NOMO-1 (cell line): Measurements from ENCODE around the gene ADAM10.
"Not testable (repeated sequence)": the region's sequence is repeated elsewhere in the genome, so short reads cannot be mapped to it uniquely, and the experiment has no call there.

Experiments
- DNase-seq, 2 experiments: peaks; one replicate each; lab custom pipeline; 2025; ENCODE audit not compliant: unreplicated experiment in 2 of 2; lab: John Stamatoyannopoulos, UW

Gene ADAM10

GRCh38 chr15:58620268-58620667 lies 129.2 kb downstream of the ADAM10 start:
- not testable (repeated sequence) for DNase-seq

GRCh38 chr15:58616171-58616570 lies 133.3 kb downstream of the ADAM10 start:
- DNase-seq, result no peak

DNA sequence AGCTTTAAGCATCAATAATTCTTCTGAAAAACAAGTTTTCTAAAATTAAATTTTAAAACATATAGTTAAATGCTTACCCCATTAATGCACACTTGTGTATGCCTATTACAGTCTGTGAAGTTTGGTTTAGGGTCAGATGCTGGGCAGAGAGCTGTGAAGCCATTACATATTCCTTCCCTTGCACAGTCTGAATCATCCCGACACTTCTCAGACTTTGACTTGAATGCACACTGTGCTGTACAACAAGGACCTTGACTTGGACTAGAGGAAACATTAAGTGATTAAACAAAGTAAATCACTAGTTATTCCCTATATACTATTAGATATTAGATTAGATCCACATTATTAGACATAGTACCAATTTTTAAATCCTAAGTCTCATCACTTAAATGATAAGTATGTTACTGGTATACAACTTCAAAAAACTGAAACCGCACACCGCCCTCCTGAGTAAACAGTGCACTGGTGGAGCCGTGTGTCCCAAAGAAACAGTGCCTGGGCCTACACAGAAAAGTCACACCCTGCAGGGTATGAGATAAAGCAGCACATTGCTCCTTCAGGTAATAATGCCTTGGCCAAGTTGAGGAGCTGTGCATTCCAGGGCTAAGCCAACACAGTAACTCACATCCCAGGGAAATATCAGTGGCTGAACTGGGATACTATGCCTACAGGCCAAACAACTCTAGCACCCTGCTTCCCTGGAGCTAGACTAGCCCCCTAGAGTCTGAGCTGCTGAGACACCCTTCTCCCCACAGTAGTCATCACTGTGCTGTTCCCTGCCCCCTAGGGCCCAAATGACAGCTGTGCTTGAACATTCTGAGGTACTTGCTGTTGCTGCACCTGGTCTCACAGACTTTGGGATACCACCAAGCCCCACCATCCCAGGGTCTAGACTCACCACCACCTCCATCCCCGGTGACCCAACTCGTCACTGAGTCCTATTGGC lies 137.5 kb downstream of the ADAM10 start:
- DNase-seq, result no peak

DNA sequence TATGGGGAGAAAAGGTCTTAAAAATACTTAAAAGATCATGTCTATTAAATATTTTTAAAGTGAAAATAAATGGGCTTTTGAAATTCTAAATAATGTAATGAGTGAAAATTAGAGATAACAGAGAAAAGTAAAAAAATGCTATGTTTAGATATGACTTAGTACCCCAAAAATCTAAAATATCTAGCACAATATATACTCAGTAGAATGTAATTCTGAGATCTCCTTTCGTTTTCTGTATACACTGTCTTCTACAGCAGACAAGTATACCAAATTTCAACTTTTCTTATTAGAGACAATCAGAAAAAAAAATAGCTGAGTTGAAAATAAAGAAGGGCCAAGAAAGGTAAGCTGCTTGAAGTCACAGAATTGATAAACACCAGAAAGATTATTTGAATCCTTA lies 140.8 kb downstream of the ADAM10 start:
- DNase-seq, result no peak

DNA sequence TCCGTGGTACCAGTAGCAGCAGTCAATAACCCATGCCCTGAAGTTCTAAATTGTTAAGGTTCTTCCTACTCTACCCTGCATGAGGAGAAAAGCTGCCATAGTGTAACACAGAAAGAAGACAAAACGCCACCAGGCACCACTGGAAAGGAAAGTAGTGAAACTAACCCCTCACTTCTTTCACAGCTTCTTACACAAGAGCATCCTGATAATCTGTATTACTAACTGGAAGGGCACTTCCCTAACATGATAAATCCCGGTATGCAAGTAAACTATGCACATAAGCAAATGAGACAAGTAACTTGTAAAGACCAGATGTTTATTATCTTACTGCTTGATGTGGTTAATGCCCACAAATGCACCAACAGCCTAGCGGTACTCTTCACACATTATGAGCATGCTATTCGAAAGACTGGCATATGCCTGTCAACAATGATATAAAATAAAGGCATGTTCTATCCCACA lies 141.3 kb downstream of the ADAM10 start:
- DNase-seq, result no peak

DNA sequence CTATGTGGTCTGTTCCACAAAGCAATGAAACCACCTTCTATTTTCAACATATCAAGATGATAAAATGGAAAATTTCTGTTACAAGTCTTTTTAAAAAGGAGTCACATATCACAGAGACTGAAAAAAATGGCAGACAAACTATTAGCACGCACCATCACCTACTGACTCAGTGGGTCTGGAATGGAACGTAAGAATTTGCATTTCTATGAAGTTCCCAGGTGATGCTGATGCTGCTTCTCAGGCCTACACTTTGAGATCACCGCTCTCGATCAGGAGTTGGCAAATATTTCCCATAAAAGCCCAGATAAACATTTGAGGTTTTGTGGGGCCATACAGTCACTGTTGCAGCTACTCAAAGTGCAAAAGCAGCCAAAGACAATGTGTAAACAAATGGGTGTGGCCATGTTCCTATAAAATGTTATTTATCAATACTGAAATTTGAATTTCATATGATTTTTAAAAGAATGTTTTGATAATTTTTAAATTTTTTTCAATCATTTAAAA lies 142.9 kb downstream of the ADAM10 start:
- DNase-seq, result no peak

DNA sequence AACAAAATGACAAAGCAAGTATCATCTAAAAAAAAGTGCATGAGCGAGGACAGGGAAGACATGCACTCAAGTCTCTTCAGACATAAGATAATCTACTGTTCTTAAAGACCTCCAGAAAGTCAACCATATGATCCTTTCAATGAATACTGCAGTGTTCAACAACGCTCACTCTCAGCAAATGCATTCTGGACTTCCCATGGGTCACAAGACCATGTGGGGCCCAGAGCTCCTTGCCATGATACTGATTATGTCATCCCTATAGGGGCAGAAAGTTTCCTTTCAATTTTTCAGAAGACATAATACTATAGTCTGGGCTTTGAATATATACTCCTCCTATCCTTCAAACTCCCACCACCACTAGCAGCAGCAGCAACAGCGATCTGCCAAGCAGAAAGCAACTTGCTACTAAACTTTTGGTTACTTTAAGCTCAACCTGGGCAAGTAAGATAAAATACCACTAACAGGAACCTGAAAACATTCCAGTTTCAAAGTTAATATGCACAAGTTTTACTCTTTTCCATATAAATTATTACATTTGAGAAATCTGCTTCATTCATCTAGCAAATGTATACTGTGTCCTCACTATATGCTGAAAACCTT lies 143.5 kb downstream of the ADAM10 start:
- no peak for DNase-seq

DNA sequence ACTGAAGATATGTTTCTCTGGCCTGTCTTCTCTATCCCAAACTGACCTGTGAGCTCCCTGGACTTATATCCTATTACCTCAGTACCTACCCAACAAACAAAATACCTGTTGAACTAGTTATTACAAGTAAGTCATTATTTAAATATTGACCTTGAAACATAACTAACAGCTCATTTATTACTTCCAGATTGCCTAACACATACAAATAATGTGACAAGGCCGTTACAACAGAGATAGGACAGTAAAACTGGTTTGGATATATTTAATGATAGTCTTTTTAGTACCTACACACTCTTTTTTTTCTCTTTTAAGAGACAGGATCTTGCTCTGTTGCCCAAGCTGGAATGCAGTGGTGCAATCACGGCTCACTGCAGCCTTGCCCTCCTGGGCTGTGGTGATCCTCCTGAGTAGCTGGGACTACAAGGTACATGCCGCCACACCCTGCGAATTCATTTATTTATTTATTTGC lies 145.0 kb downstream of the ADAM10 start:
- no peak for DNase-seq

- not testable (repeated sequence) for DNase-seq
Observed at GRCh38 chr15:58603927-58604326, 145.6 kb downstream of the ADAM10 start.

GRCh38 chr15:58602823-58603222 lies 146.7 kb downstream of the ADAM10 start:
- DNase-seq, result no peak

GRCh38 chr15:58598829-58599210 lies 150.7 kb downstream of the ADAM10 start:
- no peak for DNase-seq

- no peak for DNase-seq
Observed at GRCh38 chr15:58597943-58598828, 151.3 kb downstream of the ADAM10 start.

GRCh38 chr15:58595516-58596263 lies 153.8 kb downstream of the ADAM10 start:
- DNase-seq, result no peak

GRCh38 chr15:58594898-58595297 lies 154.6 kb downstream of the ADAM10 start:
- DNase-seq, result no peak

DNA sequence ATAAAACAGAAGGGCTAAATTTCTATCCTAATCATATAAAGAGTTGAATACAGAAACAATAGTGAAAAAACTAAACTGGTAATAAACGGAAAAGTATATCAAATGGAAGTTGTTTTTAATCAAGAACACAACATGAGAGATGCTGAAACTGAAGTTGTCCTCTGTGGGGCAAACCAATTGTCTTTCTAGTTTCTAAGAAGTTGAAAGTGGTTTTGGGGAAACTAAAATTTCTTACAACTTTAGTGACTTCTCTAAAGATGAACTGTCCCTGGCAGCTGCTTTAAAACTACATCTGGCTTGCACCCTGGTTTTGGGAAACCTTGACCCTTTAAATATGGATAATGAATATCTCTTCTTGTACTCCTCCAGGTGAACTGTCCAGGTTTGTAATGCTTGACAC lies 155.6 kb downstream of the ADAM10 start:
- no peak for DNase-seq

GRCh38 chr15:58590926-58591325 lies 158.6 kb downstream of the ADAM10 start:
- DNase-seq, result no peak

DNA sequence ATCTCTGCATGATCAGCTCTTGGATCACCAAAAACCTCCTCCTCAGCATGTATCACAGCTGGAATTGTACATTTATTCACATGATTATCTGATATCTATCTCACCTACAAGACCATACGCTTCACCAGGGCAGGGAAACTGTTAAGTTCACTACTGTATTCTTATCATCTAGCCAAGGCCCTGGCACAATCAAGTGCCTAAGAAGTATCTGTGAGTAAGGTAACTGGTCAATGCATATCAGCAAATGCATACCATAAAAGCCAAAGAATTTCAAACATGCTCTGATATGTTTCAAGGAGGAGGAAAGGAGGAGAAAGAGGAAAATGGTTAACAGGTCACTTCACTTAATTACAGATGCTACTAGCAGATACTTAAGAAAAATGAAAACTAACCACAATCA lies 159.3 kb downstream of the ADAM10 start:
- no peak for DNase-seq

DNA sequence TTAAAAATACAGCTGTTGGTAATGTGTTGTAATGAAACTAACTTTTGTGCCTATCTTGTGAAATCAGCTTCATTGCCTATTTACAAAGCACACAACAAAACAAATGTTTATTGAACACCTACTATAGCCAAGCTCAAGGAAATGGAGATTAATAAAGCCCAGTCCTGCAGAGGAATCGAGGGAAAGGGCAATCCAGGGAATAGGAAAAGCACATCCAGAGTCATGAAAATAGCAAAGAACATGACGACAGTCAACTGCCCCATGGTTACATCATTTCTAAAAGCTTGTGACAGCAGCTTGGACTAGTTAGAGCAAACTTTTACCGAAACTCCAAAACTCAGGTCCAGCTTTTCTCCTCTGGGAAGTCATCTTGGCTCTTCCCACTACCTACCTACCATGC lies 160.5 kb downstream of the ADAM10 start:
- DNase-seq, result no peak

- no peak for DNase-seq
Observed at GRCh38 chr15:58588096-58588495, 161.4 kb downstream of the ADAM10 start.

- DNase-seq, result no peak
Observed at GRCh38 chr15:58587486-58587885, 162.0 kb downstream of the ADAM10 start.
